B cell (primary cell): ENCODE measurements around the gene ATF1. TPM values are rescaled to one million over a fixed set of nuclear protein-coding genes. Genes with fewer than 3 reads are reported as not detected.

Experiments
- ATAC-seq: fragments of 200-7000 bp; cut with Tn5 transposase; one replicate; pipeline ENCODE4 v1.10.0; 2021; ENCODE audit warnings: low read depth, mild to moderate bottlenecking, moderate number of reproducible peaks, moderate library complexity
- CTCF ChIA-PET: fragments of 350-600 bp; sonication (Branson Sonifier 250); formaldehyde crosslinking; loops from one replicate; lab custom pipeline; 2021; ENCODE audit warnings: antibody characterized with exemption, inconsistent platforms; lab: Charles Lee
- POLR2A ChIA-PET: fragments of 350-600 bp; sonication (Branson Sonifier 250); formaldehyde crosslinking; loops from one replicate; lab custom pipeline; 2021; ENCODE audit warnings: antibody characterized with exemption; lab: Charles Lee
- DNase-seq: peaks from one replicate; pipeline ENCODE4 v3.0.0; 2013
- H2AFZ ChIP-seq: 2 replicates; pipeline ENCODE4 v1.6.1; 2012; ENCODE audit warnings: mild to moderate bottlenecking, low read depth, low read length; ENCODE audit not compliant: insufficient read depth, poor library complexity, severe bottlenecking
- H3K27ac ChIP-seq, 2 donors: 1 replicate in 1 of 2; 2 replicates in 1 of 2; pipeline ENCODE4 v1.5.1; 2012 to 2013; ENCODE audit warnings: low read length in 2 of 2, mild to moderate bottlenecking in 2 of 2, moderate library complexity in 1 of 2
- H3K27me3 ChIP-seq, 4 experiments: fragments of 200-600 bp in 1 of 4; sonication (generic) in 1 of 4; replicated peaks in 1 of 4; 1 replicate in 2 of 4; 2 replicates in 2 of 4; pipeline versions ENCODE4 v1.6.1 to v1.7.0; 2013 to 2016; ENCODE audit warnings: low read length in 3 of 4, mild to moderate bottlenecking in 2 of 4, mixed read lengths in 1 of 4, moderate library complexity in 1 of 4; ENCODE audit not compliant: insufficient read depth in 4 of 4, control insufficient read depth in 3 of 4; ENCODE audit errors: control extremely low read depth in 1 of 4
- H3K36me3 ChIP-seq, 2 experiments: replicated peaks in 1 of 2; 1 replicate in 1 of 2; 2 replicates in 1 of 2; pipeline versions ENCODE4 v1.6.1 to v1.7.1; 2013; ENCODE audit warnings: low read length in 1 of 2; ENCODE audit not compliant: insufficient read depth in 2 of 2, control insufficient read depth in 1 of 2; ENCODE audit errors: control extremely low read depth in 1 of 2, extremely low read depth in 1 of 2
- H3K4me1 ChIP-seq, 2 donors: fragments of 200-600 bp in 1 of 2; sonication (generic) in 1 of 2; 1 replicate in 1 of 2; 2 replicates in 1 of 2; pipeline versions ENCODE4 v1.5.1 to v1.6.1; 2013 to 2017; ENCODE audit warnings: low read length in 2 of 2; ENCODE audit not compliant: control insufficient read depth in 2 of 2, insufficient read depth in 2 of 2
- H3K4me2 ChIP-seq: replicated peaks from 2 replicates; pipeline ENCODE3; 2012; ENCODE audit warnings: mild to moderate bottlenecking, low read depth, low read length; ENCODE audit not compliant: poor library complexity, severe bottlenecking
- H3K4me3 ChIP-seq, 5 experiments: fragments of 200-600 bp in 1 of 5; sonication (generic) in 1 of 5; 1 replicate in 3 of 5; 2 replicates in 2 of 5; pipeline versions ENCODE4 v1.5.1 to v1.7.0; 2011 to 2016; ENCODE audit warnings: low read length in 4 of 5, mild to moderate bottlenecking in 4 of 5, low read depth in 2 of 5, control low read depth in 1 of 5, moderate library complexity in 1 of 5; ENCODE audit not compliant: insufficient read depth in 1 of 5; ENCODE audit errors: control extremely low read depth in 1 of 5, extremely low read depth in 1 of 5
- H3K79me2 ChIP-seq: fragments of 200-600 bp; sonication (generic); one replicate; pipeline ENCODE4 v1.6.0; 2016; ENCODE audit warnings: low read length; ENCODE audit not compliant: control insufficient read depth, insufficient read depth
- H3K9ac ChIP-seq: fragments of 200-600 bp; sonication (generic); 2 replicates; pipeline ENCODE4 v1.6.1; 2017; ENCODE audit warnings: mild to moderate bottlenecking, low read length, moderate library complexity
- H3K9me3 ChIP-seq, 3 donors: one replicate each; pipeline versions ENCODE4 v1.6.1 to v1.7.1; 2013; ENCODE audit warnings: low read length in 2 of 3; ENCODE audit not compliant: control insufficient read depth in 2 of 3, insufficient read depth in 1 of 3; ENCODE audit errors: control extremely low read depth in 1 of 3
- H4K20me1 ChIP-seq: 2 replicates; pipeline ENCODE4 v1.6.0; 2012; ENCODE audit warnings: mild to moderate bottlenecking, low read length; ENCODE audit not compliant: insufficient read depth, control insufficient read depth, poor library complexity, severe bottlenecking
- H3K27ac Mint-ChIP-seq: one replicate; pipeline ENCODE4 v1.8.0; 2021; ENCODE audit warnings: mixed read lengths
- H3K27me3 Mint-ChIP-seq: one replicate; pipeline ENCODE4 v1.8.0; 2021; ENCODE audit warnings: mixed read lengths
- H3K4me1 Mint-ChIP-seq: one replicate; pipeline ENCODE4 v1.8.0; 2021; ENCODE audit warnings: mixed read lengths
- H3K4me3 Mint-ChIP-seq: one replicate; pipeline ENCODE4 v1.8.0; 2021; ENCODE audit warnings: mixed read lengths
- H3K9me3 Mint-ChIP-seq: one replicate; pipeline ENCODE4 v1.8.0; 2022; ENCODE audit warnings: mixed read lengths; ENCODE audit not compliant: insufficient read depth
- CTCF ChIP-seq: fragments of 200-600 bp; IDR thresholded peaks from one replicate; pipeline ENCODE4 v1.8.0; 2022; ENCODE audit warnings: antibody characterized with exemption, mild to moderate bottlenecking
- EZH2 ChIP-seq: IDR thresholded peaks from 2 replicates; pipeline ENCODE4 v1.6.1; 2012; ENCODE audit warnings: borderline replicate concordance, low read depth, mild to moderate bottlenecking, moderate library complexity, low read length; ENCODE audit not compliant: insufficient read depth, poor library complexity, severe bottlenecking
- WGBS: methylation state at CpG from one replicate; pipeline ENCODE4 v1.1.5; 2013; ENCODE audit warnings: missing lambda C conversion rate; ENCODE audit not compliant: insufficient coverage; 5-methylcytosine and 5-hydroxymethylcytosine counted together
- intact Hi-C: fragments of 100-400 bp; cut with micrococcal nuclease; formaldehyde crosslinking; loops from one replicate; pipeline ENCODE4 v1.10.0; 2022
- polyA plus RNA-seq: library from polyadenylated mRNA; depleted of rRNA; stranded (reverse); fragments of >200 nt; gene quantifications from 2 replicates; pipeline ENCODE4 v1.2.3, GENCODE V29; 2012
- total RNA-seq, 2 donors: library from RNA; stranded (reverse); fragments of 120-200 nt in 1 of 2; gene quantifications; 1 replicate in 1 of 2; 2 replicates in 1 of 2; pipeline versions ENCODE4 v1.2.3 to v1.2.4, GENCODE V29; 2013 to 2022

Gene ATF1
- total and polyA plus RNA-seq, 2 donors (not counting 1 experiment from before 2014, with no cell fraction given): 17.2 to 39.5 TPM

DNA sequence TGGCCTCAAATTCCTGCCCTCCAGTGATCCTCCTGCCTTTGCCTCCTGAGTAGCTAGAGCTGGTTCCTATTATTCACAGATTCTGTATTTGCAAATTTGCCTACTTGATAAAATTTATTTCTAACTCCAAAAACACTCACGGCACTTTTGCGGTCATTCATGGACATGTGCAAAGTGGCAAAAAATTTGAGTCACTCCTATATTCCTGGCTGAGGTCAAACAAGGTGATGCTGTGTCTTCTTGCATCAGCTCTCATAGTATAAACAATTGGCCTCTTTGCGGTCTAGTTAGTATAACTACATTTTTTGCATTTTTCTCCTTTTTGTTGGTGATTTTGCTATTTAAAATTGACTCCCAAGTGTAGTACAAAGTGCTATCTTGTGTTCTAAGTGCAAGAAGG is 24.7 kb downstream of the ATF1 start:
- H3K79me2 ChIP-seq: peaks cover 55% of the 10 kb centered on the region
- TF ChIP-seq CTCF (no peak), EZH2 (no peak)
- H3K9me3 ChIP-seq: peaks cover 0 to 11% (median 4%) of the 10 kb centered on the region in 3 donors
- intact Hi-C loops: no loop called here
- peaks cover 27% of the 10 kb centered on the region for H4K20me1 ChIP-seq
- H3K27me3 ChIP-seq: no peaks in the 10 kb centered on the region
- Mint-ChIP-seq H3K9me3 (peaks cover 2% of the 10 kb centered on the region), H3K27ac (no peak overlapping the region), H3K4me3 (no peak overlapping the region), H3K27me3 (no peaks in the 10 kb centered on the region), H3K4me1 (peaks cover 16% of the 10 kb centered on the region)
- H3K4me1 ChIP-seq: no peaks in the 10 kb centered on the region
- no peak for ATAC-seq
- H3K36me3 ChIP-seq: peaks cover 14 to 21% of the 10 kb centered on the region in 2 experiments
- no peak overlapping the region for H3K27ac ChIP-seq
- POLR2A ChIA-PET: no interaction called here
- no peak for DNase-seq
- 95% methylated on average over 2 of the region's 3 CpGs for WGBS
- H3K4me2 ChIP-seq: no peak overlapping the region
- H3K4me3 ChIP-seq: no peak overlapping the region
- CTCF ChIA-PET: interaction anchor here (0.5 to 1.1 kb wide), 3 partner anchors 11 to 494 kb away, joined by 3 to 5 read pairs (median 3); no protein-coding TSS in a partner anchor
- H2AFZ ChIP-seq: no peak overlapping the region
- H3K9ac ChIP-seq: no peak overlapping the region

DNA sequence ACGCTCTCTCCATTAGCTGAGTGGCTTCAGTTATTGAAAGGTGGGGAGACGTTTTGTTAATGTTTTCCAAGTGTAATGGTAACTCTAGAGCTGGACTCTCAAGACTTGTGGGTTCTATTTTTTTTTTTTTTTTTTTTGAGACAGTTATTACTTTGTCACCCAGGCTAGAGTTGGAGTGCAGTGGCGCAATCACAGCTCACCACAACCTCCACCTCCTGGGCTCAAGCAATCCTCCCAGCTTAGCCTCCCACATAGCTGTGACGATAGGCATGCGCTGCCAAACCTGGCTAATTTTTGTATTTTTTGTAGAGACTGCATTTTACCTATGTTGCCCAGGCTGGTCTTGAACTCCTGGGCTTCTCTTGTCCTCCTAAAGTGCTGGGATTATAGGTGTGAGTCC is 26.2 kb downstream of the ATF1 start:
- no peak for TF ChIP-seq CTCF
- no peak for TF ChIP-seq EZH2
- Mint-ChIP-seq H3K9me3 (peaks cover 2% of the 10 kb centered on the region), H3K27ac (peak overlapping the region; percentile 15), H3K4me3 (no peak overlapping the region), H3K4me1 (peaks cover 14% of the 10 kb centered on the region), H3K27me3 (no peaks in the 10 kb centered on the region)
- 100% methylated on average over 2 of the region's 5 CpGs for WGBS
- Histone ChIP-seq H3K4me1 (no peaks in the 10 kb centered on the region), H3K79me2 (peaks cover 43% of the 10 kb centered on the region), H3K4me2 (no peak overlapping the region), H3K9ac (no peak overlapping the region), H3K27me3 (no peaks in the 10 kb centered on the region), H3K27ac (no peak overlapping the region), H3K4me3 (no peak overlapping the region), H3K9me3 (peaks cover 0 to 11% (median 4%) of the 10 kb centered on the region in 3 donors), H3K36me3 (peaks cover 15 to 18% of the 10 kb centered on the region in 2 experiments), H2AFZ (no peak overlapping the region), H4K20me1 (peaks cover 16% of the 10 kb centered on the region)
- CTCF ChIA-PET: interaction anchor here (1.1 kb wide), 1 partner anchor 197 kb away, joined by 3 read pairs; no protein-coding TSS in a partner anchor
- DNase-seq (no peak), ATAC-seq (no peak)
- intact Hi-C loops: no loop called here
- POLR2A ChIA-PET: no interaction called here
